GM12801 (cell line): Measurements from ENCODE around the gene DNAJC6.

ENCODE experiments used
- TF ChIP-seq, protein P1 (sequence below): IDR thresholded peaks from one replicate; pipeline ENCODE4 v1.5.1; 2011; ENCODE audit warnings: control low read depth; ENCODE audit not compliant: insufficient read length; ENCODE audit errors: extremely low read depth

Gene DNAJC6

GRCh38 chr1:65341381-65341780 is 32.0 kb downstream of the DNAJC6 start:
- TF ChIP-seq, protein P1, sequence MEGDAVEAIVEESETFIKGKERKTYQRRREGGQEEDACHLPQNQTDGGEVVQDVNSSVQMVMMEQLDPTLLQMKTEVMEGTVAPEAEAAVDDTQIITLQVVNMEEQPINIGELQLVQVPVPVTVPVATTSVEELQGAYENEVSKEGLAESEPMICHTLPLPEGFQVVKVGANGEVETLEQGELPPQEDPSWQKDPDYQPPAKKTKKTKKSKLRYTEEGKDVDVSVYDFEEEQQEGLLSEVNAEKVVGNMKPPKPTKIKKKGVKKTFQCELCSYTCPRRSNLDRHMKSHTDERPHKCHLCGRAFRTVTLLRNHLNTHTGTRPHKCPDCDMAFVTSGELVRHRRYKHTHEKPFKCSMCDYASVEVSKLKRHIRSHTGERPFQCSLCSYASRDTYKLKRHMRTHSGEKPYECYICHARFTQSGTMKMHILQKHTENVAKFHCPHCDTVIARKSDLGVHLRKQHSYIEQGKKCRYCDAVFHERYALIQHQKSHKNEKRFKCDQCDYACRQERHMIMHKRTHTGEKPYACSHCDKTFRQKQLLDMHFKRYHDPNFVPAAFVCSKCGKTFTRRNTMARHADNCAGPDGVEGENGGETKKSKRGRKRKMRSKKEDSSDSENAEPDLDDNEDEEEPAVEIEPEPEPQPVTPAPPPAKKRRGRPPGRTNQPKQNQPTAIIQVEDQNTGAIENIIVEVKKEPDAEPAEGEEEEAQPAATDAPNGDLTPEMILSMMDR: no peak

GRCh38 chr1:65343286-65343685 is 33.9 kb downstream of the DNAJC6 start:
- TF ChIP-seq, protein P1: no peak

GRCh38 chr1:65344171-65344814 is 35.0 kb downstream of the DNAJC6 start:
- TF ChIP-seq, protein P1: no peak

- TF ChIP-seq, protein P1: no peak
Measured at GRCh38 chr1:65346190-65346589, 36.8 kb downstream of the DNAJC6 start.

GRCh38 chr1:65355031-65355712 is 45.8 kb downstream of the DNAJC6 start:
- TF ChIP-seq, protein P1: no peak

DNA sequence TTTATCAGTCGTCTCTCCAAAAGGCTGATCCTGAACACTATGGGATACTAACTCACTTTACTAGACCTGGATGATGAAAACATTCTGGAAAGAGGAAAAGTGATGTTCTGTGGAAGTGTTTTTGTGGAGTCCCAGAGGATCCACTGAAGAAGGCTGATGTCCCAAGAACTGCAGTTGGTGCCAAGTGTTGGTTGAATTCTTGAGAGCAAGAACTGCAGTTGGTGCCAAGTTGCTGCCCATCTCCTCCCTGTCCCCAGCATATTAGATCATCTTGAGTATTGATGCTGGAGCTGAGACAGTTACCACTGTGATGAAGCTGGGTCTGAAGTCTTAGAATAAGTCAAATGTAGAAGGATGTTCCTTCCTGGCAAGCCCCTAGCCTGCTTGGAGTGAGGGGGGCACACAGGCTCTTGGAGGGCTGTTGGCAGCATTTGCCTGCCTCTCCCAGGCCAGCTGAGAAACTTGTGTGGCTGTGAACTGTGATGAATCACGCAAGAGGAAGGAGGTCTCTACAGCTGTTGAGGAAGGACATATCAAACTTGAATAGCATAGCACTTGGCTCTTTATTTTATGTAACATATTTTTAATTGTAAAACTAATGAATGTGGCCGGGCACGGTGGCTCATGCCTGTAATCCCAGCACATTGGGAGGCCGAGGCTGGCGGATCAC is 48.1 kb downstream of the DNAJC6 start:
- TF ChIP-seq, protein P1: no peak

GRCh38 chr1:65359888-65360287 is 50.5 kb downstream of the DNAJC6 start:
- TF ChIP-seq, protein P1: no peak
